VCaP (cell line): ENCODE data around the gene MACROD2.
"Not testable (repeated sequence)": the region's sequence is repeated elsewhere in the genome, so short reads cannot be mapped to it uniquely, and the experiment has no call there.

Source experiments
- H3K27ac ChIP-seq: fragments of 450-650 bp; 2 replicates; pipeline ENCODE4 v1.5.1; 2017
- TF ChIP-seq, protein P1 (sequence below): fragments of 450-650 bp; conservative IDR thresholded peaks from 2 replicates; pipeline ENCODE4 v1.5.1; 2017; ENCODE audit warnings: mild to moderate bottlenecking, moderate library complexity

MACROD2 gene

DNA sequence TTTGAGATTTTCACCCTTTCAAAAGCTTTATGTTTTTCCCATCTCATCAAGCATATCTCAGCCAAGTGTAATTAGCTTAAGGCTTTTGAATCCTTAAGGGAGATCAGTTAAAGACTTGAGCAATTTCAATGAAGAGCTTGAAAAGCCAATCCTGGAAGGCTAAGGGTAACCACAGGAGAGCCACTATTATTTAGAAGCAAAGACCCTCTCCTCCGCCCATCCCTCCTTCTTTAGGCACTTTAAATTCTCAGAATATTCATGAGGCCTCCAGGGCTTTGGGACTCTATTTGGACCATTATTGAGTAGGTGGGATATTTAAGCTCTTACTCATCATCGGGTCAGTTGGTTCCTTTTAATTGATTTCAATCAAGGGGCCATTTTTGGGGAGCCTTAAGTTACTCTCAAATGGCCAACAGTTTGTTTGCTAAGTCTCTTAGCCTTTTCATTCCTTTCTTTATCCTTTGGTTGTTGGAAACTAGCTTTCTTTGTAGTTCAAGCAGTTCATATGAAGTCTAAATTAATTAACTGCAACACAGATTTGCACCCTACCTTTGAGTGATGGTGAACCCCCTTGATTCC, 2010.7 kb downstream of the MACROD2 start:
- H3K27ac ChIP-seq, result no peak overlapping the region
- TF ChIP-seq, protein P1, sequence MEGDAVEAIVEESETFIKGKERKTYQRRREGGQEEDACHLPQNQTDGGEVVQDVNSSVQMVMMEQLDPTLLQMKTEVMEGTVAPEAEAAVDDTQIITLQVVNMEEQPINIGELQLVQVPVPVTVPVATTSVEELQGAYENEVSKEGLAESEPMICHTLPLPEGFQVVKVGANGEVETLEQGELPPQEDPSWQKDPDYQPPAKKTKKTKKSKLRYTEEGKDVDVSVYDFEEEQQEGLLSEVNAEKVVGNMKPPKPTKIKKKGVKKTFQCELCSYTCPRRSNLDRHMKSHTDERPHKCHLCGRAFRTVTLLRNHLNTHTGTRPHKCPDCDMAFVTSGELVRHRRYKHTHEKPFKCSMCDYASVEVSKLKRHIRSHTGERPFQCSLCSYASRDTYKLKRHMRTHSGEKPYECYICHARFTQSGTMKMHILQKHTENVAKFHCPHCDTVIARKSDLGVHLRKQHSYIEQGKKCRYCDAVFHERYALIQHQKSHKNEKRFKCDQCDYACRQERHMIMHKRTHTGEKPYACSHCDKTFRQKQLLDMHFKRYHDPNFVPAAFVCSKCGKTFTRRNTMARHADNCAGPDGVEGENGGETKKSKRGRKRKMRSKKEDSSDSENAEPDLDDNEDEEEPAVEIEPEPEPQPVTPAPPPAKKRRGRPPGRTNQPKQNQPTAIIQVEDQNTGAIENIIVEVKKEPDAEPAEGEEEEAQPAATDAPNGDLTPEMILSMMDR, result no peak

DNA sequence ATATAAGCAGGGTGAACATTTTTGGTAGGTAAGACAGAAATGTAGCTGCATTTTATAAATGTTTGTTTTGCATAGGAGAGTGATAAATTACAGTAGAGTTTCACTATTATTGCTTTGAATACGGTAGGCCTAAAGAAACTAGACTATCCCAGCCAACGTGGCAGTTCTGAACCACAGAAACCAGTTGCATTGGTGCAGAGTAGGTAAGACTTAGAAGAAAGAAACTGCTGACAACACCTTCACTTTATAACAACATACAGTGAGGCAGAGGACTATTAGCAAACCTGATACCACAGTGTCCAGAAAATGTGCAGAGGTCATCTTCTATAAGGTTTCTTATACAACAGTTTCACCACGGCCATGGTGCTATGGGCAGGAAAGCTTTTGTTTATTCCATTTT, 2011.8 kb downstream of the MACROD2 start:
- H3K27ac ChIP-seq, result no peak overlapping the region
- TF ChIP-seq, protein P1, result no peak

DNA sequence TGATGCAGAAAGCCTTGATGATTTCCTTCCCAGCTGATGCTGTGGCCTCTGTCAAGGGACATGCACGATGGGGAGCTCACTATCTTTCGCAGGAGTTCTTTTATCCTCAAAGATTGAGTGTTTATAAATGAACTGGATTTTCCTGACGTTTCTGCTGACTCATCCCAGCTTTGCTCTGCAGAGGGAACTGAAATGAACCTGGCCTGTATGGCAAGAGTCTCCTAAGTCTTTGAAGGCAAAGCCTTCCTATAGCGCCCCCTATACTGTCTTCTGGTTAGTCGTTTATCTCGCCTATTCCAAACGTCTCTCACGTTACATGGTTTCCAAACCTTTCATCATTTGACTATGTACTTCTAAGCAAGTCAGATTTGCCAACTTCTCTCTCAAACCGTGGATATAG, 2012.6 kb downstream of the MACROD2 start:
- TF ChIP-seq, protein P1, result no peak
- H3K27ac ChIP-seq, result no peak overlapping the region

DNA sequence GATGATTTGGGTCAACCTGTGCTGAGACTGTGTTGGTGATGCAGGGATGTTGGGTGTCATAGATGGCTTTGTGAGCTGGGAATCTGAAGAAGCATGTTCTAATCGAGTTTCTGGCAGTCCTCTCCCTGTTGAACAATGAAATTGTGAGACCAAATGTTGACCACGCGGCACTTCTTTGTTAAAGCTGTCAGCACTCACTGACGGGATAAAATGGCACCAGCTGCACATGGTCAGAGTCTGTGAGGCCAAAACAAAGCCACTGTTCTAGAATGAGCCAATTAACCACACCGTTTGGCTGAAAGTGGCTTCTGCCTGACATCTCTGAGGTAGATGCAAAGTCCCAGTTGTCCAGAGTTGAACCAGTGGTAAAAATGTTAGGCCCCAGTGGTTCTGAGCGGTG, 2015.7 kb downstream of the MACROD2 start:
- TF ChIP-seq, protein P1, result no peak

DNA sequence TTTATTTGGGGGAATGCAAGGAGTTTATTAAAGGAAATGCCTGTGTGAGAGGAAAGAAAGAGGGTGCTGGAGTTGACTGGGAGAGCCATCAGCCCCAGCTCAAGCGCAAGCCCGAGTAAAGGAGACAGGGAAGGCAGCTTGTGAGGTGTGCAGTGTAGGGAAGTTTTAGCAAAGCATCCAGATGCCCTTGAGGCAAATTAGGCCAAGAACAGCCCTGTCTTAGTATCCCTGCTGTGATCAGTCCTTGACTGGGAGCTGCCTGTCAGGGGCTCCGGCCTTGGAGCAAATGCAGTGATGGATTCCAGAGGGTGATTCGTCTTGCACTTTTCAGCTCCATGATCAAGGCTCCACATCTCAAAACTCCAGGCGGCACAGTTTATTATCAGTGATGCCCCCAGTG, 2016.2 kb downstream of the MACROD2 start:
- TF ChIP-seq, protein P1, result no peak
- H3K27ac ChIP-seq, result no peak overlapping the region

More for the DNA sequence above, 2015.7 kb downstream of the MACROD2 start:
- H3K27ac ChIP-seq, result no peak overlapping the region

DNA sequence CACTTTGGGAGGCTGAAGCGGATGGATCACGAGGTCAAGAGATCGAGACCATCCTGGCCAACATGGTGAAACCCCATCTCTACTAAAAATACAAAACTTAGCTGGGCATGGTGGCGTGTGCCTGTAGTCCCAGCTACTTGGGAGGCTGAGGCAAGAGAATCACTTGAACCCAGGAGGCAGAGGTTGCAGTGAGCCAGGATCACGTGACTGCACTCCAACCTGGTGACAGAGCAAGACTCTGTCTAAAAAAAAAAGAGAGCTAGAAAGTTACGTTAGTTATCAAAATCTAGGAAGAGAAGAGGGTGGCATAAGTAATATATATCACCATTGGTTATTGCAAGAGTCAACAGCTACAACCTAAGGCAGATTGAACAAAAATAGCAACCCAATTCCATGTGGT, 2017.6 kb downstream of the MACROD2 start:
- not testable (repeated sequence) for H3K27ac ChIP-seq

DNA sequence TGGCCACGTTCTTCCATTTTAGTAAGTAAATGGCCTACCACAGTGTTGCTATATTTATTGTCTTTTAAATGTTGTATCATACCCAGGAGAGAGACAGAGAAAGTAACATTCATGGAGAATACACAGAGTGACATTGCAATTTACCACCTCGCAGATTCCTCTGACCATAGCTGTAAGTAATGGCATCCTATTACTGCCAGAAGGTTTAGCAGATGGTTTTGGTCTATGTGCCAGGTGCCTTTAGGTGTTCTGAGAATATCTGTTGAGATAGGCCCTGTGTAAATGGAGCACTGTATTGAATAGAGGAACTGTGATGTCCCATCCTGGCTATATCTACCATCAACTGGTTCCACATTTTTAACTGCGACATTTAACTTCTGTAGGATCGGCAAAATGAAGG, 2018.3 kb downstream of the MACROD2 start:
- H3K27ac ChIP-seq, result no peak overlapping the region
- TF ChIP-seq, protein P1, result no peak

DNA sequence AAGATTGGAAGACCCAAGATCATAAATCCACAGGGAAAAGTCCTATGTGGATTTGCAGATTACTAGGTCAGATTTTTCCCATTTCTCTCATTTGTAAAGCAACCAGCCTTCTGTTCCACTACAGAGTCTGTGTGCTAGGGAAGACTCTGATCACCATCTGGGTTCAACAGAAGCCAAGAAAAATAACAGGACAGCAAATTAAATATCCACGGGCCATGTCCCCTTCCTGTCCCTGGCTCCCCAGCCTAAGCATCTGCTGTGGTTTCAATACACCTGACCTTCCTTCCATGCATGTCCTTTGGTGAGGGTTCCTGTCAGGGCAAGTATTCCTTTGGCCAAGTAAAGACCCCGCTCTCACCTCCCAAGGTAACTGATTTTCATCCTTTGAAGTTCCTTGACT, 2019.1 kb downstream of the MACROD2 start:
- no peak overlapping the region for H3K27ac ChIP-seq
- TF ChIP-seq, protein P1, result no peak
